GM21381 (cell line): ENCODE measurements around the gene TSSK3.
A peak's percentile ranks its signal among the peaks of the same experiment; 100 is the strongest.

Experiments used
- ATAC-seq: cut with Tn5 transposase; IDR thresholded peaks from one replicate; pipeline ENCODE4 v1.9.1; 2021; ENCODE audit warnings: mild to moderate bottlenecking, moderate library complexity; ENCODE audit not compliant: unreplicated experiment

Gene TSSK3, protein sequence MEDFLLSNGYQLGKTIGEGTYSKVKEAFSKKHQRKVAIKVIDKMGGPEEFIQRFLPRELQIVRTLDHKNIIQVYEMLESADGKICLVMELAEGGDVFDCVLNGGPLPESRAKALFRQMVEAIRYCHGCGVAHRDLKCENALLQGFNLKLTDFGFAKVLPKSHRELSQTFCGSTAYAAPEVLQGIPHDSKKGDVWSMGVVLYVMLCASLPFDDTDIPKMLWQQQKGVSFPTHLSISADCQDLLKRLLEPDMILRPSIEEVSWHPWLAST

DNA sequence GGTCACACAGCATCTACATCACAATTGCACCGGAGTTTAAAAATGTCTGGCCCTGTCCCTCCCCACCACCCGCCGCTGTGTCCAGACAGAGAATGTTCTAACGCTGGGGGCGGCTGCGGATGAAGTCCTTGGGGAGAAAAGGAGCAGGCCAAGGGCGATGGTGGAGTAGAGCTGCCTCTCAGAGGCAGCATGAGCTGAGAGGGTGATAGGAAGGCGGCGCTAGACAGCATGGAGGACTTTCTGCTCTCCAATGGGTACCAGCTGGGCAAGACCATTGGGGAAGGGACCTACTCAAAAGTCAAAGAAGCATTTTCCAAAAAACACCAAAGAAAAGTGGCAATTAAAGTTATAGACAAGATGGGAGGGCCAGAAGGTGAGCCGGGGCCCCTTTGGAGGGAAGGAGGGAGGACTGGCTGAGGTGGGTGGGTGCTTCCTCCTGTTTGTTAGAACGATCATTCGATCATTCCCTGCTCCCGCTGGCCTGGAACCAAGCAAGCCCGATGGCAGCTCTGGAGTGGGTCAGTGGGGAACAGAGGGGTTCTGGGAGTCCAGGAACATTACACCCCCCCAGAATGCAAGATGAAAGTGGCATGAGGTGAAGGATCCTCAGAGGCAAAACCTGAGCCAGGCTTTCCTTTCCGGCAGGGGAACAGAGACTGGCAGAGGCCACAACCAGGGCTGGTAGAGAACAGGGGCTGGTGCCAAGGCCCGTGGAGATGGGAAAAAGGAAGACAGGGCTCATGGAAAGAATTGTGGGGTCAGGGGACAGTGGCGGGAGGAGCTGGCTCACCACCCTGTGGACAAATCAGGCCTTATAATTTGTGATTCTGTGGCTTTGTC is at the start of gene TSSK3, which contains the start of gene FAM229A:
Gene TSSK3, plus strand, starts transcription at position 66 of the 840 bp plus-strand sequence. Its CDS starts 163 bp downstream, at position 229.
Gene FAM229A, minus strand, starts transcription at position 12 of the 840 bp plus-strand sequence. CDS start 394 bp downstream, outside the sequence.
- no peak for ATAC-seq

DNA sequence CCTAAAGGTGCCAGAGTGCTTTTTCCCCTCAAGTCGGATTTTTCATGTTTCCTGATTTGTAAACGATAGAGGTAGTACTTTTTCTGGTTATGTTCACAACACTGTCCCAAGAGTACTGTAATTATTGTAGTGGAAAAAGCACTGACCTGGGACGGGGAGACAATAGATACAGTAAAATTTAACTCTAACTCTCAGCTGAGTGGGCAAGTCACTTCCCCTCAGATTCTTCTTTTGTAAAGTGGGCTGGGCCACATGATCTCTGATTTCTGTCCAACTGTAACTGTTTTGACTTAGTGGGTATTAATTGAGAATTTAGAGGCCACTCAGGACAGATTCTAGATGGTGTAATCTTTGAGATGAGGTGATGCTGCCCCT is 45.4 kb upstream of the TSSK3 start:
- ATAC-seq = no peak

- no peak for ATAC-seq
These were observed 44.0 kb upstream of the TSSK3 start for GRCh38 chr1:32318127-32318869.

DNA sequence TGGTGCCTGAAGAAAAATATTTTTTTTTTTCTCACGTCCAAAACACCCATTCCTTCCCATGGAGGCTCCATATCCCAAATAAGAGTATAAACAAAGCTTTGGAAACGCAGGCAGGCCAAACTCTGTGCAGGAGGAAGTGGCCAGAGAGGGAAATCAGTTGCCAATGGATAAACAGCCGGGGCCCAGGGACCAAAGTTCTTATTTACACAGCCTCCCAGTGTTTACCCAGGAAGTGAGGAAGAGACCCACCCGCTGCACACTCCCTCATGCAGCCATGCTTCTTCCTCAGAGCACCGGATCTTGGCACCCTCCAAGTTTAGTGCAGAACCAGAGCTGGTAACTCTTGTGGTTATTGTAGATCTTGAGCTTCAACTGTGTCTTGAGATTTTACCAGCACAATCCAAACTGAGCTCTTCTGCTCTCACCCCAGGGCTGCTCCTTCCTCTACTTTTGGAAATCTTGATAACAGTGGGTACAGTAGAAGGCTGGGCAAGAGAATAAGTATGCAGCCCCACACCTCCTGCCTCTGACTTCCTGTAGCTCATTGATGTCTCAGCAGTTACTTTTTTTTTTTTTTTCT is 40.5 kb upstream of the TSSK3 start:
- no peak for ATAC-seq

DNA sequence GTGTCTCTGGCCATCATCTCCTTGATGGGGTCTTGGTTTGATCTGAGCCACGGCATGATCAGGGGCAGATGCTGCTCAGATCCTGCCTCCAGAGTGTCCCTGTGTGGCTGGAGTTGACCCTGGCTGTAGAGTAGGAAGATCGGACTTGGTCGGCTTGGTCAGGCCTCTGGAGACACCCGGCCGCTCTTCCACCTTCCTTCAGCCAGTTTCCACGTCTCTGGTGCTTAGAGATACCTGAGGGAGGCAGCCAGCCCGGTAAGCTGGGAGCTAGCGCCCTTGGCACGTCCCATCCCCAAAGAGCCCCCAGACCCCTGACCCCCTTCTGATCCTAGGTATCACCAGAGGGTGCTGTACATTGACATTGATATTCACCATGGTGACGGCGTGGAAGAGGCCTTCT is 35.1 kb upstream of the TSSK3 start:
- no peak for ATAC-seq

DNA sequence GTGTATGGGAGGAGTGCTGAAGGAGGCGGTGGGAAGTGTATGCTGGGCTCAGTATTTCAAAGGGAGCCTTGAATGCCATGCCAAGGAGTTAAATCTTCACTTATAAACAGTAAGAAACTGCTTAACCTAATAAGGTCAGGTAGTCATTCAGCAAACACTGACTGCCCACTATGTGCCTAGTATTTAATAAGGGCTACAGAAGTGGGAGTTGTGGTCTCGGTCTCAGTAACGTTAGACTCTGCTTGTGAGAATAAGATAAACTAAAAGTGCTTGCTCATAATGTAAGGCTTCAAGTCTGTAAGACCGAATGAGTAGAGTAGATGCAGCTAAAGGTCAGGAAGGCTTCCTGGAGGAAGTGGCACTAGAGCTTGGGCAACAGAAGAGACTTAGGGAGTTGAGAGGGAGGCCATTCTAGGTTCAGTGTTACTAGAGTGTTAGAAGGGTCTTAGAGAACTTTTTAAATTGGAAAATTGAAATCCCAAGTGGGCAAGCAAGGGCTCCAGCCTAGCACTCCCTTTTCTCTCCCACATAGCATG is 32.3 kb upstream of the TSSK3 start:
- ATAC-seq = no peak

GRCh38 chr1:32330558-32331151 is 31.7 kb upstream of the TSSK3 start:
- ATAC-seq = no peak

DNA sequence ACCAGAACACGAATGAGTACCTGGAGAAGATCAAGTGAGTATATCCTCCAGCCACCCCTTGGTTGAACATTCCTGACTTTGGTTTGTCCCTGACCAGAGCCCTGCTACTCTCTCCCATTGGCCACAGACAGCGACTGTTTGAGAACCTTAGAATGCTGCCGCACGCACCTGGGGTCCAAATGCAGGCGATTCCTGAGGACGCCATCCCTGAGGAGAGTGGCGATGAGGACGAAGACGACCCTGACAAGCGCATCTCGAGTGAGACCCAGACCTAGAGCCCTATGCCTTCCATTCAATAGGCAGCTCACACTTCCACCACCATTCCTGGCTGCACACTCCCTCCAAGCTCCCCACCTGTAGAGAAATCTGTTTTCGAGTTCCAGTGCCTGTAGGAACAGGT is 30.8 kb upstream of the TSSK3 start:
- ATAC-seq = no peak

- no peak for ATAC-seq
These were observed 29.9 kb upstream of the TSSK3 start for GRCh38 chr1:32332290-32333079.

DNA sequence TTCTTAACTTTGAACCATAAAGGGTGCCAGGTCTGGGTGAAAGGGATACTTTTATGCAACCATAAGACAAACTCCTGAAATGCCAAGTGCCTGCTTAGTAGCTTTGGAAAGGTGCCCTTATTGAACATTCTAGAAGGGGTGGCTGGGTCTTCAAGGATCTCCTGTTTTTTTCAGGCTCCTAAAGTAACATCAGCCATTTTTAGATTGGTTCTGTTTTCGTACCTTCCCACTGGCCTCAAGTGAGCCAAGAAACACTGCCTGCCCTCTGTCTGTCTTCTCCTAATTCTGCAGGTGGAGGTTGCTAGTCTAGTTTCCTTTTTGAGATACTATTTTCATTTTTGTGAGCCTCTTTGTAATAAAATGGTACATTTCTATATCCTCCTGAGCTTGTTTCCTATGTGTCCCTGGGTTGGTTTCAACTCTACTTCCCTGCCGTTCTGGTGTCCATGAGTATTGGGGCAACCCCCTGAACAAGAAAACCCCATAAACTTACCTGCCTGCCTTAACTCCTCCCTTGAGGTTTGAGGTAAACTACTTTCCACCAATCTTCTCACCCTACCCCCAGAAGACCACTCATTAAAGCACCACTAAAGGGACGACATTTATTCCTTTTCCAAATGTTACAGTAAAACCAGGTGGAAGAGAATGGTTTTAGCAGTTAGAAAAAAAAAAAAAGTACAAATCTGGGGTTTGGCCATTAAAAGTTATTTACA is 28.9 kb upstream of the TSSK3 start:
- no peak for ATAC-seq

GRCh38 chr1:32334274-32334861 is 28.0 kb upstream of the TSSK3 start:
- ATAC-seq = no peak

DNA sequence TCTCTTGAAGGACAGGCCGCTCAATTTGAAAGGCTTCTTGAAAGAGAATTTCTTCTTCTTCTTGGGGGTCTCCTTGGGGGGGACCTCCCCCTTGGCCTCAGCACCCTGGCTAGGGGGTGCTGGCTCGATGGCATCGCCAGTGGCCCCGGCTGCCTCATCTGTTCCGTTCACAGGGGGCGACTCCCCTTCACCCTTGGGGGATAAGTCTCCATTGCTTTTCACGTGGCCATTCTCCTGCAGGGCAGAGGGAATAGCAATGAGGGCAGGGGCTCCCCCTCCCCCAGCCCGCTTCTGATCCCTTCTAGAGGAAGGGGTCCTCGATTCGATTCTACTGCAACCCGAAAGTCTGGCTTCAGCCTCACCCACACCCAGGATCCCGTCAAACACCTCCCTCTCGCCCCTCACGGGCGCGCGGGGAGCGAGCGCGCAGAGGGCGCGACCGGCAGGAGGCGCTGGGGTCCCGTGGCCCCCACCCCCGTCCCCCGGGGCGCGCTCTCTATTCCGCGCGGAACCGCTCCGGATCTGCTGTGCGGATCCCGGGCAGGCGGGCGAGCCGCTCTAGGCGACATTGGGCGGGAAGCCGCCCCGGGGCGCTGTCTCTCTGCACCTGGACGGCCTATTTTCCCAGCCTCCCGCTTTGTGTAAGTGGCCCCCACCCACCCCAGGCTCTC is 27.3 kb upstream of the TSSK3 start:
- peak; percentile 9 for ATAC-seq

GRCh38 chr1:32335535-32335789 is 26.9 kb upstream of the TSSK3 start:
- no peak for ATAC-seq

DNA sequence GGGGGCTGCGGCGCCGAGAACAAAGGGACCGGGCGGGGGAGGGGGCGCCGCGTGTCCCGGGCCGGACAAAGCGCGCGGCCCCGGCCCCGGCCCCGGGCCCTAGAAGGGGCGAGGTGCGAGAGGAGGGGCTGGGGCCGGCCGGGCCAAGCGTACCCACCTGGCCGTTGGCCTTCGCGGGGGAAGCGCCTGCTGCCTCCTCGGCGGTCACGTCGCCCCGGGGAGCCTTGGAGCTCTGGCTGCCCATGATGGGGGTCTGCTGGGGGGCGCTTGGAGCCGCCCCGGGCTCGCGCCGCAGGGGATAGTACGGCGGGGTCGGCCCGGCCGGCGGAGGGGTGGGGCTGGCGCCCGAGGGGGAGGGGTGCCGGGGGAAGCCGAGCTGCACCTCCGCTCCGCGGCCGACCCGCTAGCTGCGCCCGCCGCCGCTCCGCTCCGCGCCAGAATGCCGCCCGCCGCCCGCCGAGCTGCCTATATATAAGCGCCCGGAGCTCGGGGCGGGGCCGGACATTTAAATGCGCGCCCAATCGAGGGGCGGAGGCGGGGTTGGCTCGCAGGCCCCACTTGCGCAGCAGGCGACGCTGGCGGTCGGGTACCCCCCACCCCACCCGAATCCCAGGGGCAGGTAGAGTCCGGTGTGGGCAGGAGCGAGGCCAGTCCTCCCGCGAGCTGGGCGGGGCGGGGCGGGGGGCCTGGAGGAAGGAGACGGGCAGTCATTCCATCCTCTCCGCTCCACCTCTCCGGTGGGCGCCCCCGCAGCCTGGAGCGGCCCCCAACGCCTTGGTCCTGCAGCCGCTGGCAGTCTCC is 26.3 kb upstream of the TSSK3 start, which contains the start of gene MARCKSL1:
Gene MARCKSL1, minus strand, starts transcription at position 444 of the 801 bp plus-strand sequence. Its CDS starts 200 bp downstream, at position 244.
- peak; percentile 47 for ATAC-seq

GRCh38 chr1:32336591-32336932 is 25.8 kb upstream of the TSSK3 start:
- ATAC-seq = no peak

GRCh38 chr1:32336963-32337675 is 25.2 kb upstream of the TSSK3 start:
- no peak for ATAC-seq
